Erythroblast (primary cell): ENCODE data around the gene USP10.
A peak's percentile ranks its signal among the peaks of the same experiment; 100 is the strongest.

Experiments
- DNase-seq, 2 experiments: peaks; one replicate each; lab custom pipeline; 2025; lab: John Stamatoyannopoulos, UW
- GATA1 ChIP-seq: IDR thresholded peaks from 2 replicates; pipeline ENCODE4 v1.6.1; 2011; ENCODE audit warnings: low read depth, mild to moderate bottlenecking, control low read depth, low read length, moderate library complexity
- POLR2A ChIP-seq: IDR thresholded peaks from 2 replicates; pipeline ENCODE4 v1.6.1; 2011; ENCODE audit warnings: mild to moderate bottlenecking, low read length

Gene USP10

DNA sequence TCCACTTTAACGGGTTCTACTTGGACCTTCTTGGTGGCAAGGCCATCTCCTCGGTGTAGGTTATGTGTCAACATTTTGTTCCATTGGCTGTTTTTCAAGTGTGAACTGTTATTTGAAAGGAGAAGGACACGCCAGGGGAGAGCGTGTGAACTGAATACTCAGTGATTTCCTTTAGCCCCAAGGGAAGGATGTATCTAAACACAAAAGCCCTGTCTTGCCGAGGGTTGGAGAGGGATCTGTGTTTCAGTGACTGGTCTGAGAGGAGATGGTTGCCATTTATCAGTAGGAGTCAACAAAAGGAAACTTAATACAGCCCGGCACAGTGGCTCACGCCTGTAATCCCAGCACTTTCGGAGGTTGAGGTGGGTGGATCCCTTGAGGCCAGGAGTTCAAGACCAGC lies 50.0 kb downstream of the USP10 start:
- TF ChIP-seq GATA1, result no peak
- no peak for TF ChIP-seq POLR2A
- DNase-seq, result no peak

DNA sequence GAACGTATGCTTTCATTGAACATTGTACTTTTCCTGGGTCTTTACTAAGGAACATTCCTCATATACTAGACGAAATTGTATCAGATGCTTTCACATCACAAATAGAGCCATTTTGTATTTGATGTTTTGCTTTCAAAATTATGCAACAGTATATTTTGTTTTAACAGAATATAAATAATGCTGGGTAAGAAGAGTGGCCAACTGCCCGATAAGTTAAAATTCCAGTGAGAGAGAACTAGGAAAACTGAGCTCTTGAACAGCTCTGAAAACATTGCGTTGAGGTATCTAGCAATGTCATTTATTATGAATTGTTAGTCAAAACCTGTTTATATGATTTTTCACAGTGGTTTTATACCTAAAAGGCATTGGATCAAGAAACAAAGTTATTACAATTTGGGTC lies 50.8 kb downstream of the USP10 start:
- DNase-seq, result no peak

DNA sequence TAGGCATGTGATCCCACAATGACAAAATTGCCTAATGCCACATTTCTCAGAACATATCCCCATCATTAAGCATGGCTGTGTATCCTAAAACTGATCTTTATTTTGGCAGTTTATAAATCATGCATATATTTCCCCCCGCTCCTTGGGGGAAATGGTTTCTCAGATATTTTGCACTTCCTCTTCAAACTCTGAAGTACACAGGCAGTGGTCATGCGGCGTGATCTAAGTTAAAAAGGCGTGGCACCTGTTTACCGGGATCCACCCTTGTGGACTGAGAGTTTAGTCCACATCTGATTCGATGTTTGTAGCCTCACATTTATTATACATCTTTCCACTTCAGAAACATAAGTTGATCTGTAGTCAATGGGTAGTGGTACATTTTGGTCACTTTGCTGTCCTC lies 51.4 kb downstream of the USP10 start:
- peak; percentile 45 to 63 for DNase-seq
- TF ChIP-seq POLR2A, result no peak
- no peak for TF ChIP-seq GATA1

More for the DNA sequence above, 50.8 kb downstream of the USP10 start:
- TF ChIP-seq GATA1 (no peak), POLR2A (no peak)

DNA sequence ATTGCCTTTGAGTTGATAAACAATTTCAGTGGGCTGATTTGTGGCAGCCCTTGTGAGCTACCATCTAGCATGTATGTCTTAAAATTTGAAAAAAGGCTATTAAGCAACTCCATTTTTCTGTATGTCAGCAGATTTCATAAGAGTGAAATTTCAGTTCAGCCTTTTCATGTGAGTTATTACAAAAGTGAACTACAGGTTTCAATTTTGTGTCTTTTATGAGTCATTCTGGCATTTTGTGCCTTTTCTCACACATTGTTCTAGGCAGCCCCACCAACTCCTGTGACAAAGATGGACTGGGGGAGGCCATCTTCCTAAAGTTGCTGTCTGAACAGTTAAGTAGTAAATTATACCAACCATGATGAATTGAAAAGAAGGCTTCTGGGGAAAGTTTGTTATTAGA lies 52.1 kb downstream of the USP10 start:
- TF ChIP-seq POLR2A, result no peak
- no peak for TF ChIP-seq GATA1
- DNase-seq, result peak in 1 of 2 experiments; percentile 33

DNA sequence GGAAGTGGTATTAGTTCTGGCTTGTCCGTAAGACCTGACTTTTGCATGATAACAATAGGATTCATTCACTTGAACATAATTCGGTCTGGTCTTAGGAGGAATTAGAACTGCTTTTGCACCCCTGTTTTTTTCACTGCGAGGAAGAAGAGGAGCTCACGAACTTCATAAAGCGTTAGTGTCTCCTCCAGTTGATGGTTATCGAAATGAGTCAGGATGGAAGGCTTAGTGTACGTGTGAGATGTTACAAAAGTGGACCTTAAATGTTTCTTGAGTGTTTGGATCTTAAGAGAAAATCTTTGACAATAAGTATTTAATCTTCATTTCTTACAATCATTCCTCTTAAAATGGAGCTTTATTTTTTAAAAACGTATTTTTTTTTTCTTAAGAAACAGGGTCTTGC lies 52.8 kb downstream of the USP10 start:
- DNase-seq, result no peak
- TF ChIP-seq GATA1 (no peak), POLR2A (no peak)

DNA sequence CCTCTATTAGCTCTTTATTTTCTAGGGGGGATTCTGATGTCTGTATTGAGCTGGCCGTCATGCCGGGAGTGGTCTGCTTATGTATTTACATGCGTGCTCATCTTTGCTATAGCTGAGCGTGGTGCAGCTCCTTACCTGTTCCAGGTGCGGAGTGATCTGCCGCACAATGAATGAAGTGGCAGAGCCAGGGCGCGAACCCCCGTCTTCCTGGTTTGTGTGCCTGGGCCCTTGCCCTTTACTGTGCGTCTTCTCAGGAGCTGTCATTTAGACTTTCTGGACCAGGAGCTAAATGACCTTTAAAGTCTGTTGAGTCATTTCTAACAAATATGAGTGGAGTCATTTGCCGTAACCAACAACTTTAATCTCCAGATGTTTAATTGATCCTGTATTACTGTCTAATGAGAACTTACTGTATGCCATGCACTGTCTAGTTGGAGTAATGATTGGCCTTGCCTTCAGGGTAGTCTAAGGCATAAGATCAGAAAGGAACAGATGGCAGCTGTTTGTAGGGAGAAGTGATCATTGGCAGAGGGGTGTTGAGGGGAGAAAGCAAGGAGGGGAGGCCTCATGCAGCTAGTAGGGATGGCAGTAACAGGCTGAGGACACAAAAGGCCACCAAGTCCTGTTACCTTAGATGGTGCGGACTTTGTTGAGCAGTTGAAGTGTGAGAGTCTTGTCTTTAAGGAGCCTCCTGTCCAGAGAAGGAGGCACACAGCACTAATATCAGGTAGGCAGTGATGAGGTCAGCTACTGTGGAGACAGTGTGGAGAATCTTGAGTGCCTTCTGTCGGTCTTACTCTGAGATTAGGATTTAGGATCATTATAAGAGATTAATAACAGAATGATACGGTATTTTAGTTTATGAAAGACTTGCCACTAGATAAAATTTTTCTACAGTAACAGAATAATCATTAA lies 53.9 kb downstream of the USP10 start:
- TF ChIP-seq GATA1, result no peak
- no peak for TF ChIP-seq POLR2A
- DNase-seq, result peak; percentile 22 to 33

DNA sequence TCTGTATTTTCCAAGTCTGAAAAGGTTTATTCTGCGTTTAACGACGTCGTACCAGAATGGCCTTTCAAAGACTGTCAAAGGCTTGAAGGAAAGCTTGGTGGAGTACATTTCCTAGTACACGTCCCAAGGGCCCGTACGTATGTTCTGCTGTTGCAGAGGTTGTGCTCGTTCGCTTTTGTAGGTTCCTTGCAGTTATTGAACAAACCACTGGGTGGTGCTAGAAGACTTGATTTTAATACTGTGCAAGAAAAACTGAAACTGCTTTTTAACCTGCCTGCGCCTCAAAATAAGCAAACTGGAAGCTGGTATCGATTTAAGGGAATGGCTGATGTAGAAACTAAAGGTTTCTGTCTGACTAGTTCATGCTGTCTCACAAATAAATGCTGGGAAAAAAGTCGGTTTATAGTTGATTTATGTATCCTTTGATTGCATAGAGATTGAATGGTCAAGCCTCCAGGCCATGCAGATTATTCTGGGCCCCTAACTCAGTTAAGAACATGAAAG lies 54.6 kb downstream of the USP10 start:
- peak; percentile 83 to 89 for DNase-seq
- no peak for TF ChIP-seq GATA1

DNA sequence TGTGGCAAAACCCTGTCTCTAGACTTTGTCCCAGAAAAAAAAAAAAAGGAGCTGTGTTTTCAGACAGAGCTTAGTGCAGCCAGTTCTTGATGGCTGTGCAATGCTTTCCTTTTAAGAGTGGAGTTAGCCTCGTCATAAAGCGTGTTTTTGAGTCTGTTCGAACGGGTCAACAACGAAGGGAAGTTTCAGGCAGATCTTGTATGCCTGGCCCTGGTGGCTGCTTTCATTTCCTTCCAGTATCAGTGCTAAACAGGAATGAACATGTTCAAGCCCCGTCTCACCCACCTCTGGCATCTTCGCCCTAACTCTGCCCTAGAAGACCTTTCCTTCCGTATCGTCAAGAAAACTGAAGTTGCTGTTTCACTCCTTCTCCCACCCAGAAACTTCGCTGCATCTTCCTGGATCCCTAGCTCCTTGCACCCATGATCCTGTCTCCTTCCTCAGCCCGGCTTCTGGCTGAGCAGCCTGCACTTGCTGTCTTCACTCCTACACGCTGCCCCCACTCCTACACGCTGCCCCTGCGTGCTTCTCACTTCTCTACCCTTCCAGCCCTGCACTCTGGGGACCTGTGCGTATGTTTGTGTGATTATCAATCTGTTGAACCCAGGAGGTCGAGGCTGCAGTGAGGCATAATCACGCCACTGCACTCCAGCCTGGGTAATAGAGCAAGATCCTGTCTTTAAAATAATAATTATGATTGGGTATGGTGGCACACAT lies 55.3 kb downstream of the USP10 start:
- DNase-seq, result no peak
- TF ChIP-seq GATA1 (no peak), POLR2A (no peak)

DNA sequence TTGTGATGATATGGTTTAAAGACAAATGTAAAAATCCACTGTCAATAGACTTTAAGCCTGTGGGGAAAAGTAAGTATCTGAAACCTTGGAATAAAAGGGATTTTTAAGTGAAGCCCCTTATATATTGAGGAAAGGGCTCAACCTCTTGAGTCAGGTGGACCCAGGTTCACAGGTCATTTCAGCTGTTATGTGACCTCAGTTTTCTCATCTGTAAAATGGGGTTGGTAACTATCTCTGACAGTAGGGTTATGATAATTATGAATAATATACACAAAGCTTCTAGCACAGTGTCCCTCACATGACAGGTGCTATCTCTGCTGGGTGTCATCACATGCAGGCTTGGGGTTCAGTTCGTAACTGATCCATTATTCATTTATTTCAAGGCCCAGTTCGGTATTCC lies 57.0 kb downstream of the USP10 start:
- TF ChIP-seq POLR2A (no peak), GATA1 (no peak)
- DNase-seq, result no peak

DNA sequence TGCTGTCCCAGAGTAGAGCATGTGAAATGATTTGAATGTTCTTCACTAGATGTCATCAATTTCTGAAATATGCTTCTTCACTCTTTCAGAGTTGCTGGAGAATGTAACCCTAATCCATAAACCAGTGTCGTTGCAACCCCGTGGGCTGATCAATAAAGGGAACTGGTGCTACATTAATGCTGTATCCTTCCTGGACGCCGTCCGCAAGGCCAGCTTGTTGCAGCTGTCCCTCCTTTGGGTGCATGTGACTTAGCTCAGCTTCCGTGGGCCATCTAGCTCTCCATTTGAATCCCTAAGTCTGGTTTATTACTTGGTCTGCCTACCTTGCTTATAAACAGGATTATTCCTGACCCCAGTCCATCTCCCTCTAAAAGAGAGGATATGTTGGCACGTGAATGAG lies 58.8 kb downstream of the USP10 start:
- TF ChIP-seq POLR2A (no peak), GATA1 (no peak)
- no peak for DNase-seq

DNA sequence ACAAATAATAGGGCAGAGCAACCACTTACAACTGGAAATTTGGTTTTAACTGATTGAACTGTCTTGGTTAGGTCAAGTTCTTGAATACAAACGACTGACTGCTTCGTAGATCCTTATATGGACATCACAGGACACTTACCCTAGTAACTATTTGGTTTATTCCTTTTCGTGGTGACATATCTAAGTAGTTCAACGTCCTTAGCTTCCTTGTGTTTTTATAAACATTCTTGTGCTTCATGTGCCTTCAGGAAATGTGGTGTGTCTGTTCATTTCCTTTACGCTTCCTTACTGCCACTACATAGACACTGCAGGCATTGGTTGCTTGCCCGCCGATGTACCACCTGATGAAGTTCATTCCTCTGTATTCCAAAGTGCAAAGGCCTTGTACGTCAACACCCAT lies 59.3 kb downstream of the USP10 start:
- DNase-seq, result no peak
- TF ChIP-seq GATA1 (no peak), POLR2A (no peak)

DNA sequence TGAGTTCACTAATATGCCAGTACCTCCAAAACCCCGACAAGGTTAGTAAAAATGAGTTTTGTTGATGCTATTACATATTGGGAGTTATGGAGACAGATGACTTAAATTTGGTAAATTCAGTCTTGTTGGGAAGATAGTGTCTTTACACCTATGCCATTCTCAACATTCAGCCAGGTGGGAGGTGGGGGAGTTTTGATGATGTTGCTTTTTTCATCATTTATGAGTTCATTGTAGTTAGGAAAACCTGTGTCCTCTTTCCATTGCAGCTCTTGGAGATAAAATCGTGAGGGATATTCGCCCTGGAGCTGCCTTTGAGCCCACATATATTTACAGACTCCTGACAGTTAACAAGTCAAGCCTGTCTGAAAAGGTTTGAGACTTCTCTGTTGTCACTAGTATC lies 60.1 kb downstream of the USP10 start:
- TF ChIP-seq GATA1 (no peak), POLR2A (no peak)

DNA sequence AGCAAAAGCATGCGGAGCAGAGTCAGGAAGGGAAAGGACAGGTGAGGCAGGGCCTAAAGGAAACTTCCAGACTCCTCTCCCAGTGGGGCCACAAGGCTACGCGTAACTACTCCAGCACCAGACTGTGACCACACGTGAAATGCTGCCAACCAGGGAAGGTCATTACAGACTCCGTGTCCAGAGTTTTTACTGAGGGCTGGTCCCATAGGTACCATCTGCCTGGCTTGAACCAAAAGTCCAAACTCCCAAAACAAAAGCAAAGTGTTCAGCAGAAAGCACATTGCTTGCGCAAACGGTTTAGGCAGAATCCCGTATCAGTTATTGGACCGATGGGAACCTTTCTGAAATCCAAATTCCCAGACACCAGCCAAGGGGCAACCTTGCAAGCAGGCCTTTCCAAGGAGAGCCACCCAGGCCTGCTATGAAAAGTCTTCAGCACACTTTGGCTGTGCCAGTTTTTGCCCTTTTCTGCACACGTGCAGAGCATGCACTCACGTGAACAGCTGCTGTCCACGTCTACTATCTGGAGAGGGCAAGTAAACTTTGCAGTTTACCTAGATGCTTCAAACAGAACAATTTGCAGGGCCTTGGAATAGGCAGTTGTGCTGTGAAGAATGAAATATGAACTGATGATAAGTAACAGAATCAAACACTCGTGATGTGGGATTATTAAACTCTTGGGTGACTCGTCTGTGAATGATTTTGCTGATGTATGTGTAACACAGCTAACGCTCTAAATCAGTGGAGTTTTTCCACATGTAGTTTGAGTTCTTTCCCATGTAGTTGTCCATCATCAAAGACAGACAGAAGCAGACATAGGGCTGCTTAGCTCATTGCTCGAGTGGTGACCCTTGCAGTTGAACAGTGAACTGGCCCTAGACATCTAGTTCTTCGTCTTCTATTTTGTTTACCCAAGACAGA lies 61.9 kb downstream of the USP10 start:
- no peak for DNase-seq

More for the DNA sequence above, 60.1 kb downstream of the USP10 start:
- DNase-seq, result no peak

More for the DNA sequence above, 61.9 kb downstream of the USP10 start:
- TF ChIP-seq GATA1 (no peak), POLR2A (no peak)
